Naive thymus-derived CD8-positive, alpha-beta T cell (primary cell): ENCODE results near the gene DBNDD2. TPM values are rescaled to one million over a fixed set of nuclear protein-coding genes. Genes with fewer than 3 reads are reported as not detected.

Experiments
- ATAC-seq, 2 donors: fragments of 150-1000 bp; cut with Tn5 transposase in 1 of 2; sonication (Bioruptor Pico), chemical (Tn5 transposase) in 1 of 2; 1 replicate in 1 of 2; 2 replicates in 1 of 2; pipeline ENCODE4 v1.10.0; 2021; ENCODE audit warnings: mild to moderate bottlenecking in 2 of 2, moderate library complexity in 2 of 2
- POLR2A ChIA-PET: fragments of 350-600 bp; sonication (Branson Sonifier 250); formaldehyde crosslinking; loops from one replicate; lab custom pipeline; 2021; ENCODE audit warnings: antibody characterized with exemption; lab: Charles Lee
- DNase-seq, 10 donors: peaks; one replicate each; pipeline versions ENCODE4 v3.0.0 to v3.0.0-alpha.2; 2020 to 2022
- H3K27ac Mint-ChIP-seq, 10 donors: one replicate each; pipeline ENCODE4 v1.8.0; 2020 to 2022; ENCODE audit warnings: mild to moderate bottlenecking in 10 of 10, mixed read lengths in 10 of 10, moderate library complexity in 4 of 10, inconsistent platforms in 1 of 10
- H3K27me3 Mint-ChIP-seq, 5 donors: one replicate each; pipeline ENCODE4 v1.8.0; 2021 to 2022; ENCODE audit warnings: mixed read lengths in 5 of 5
- H3K36me3 Mint-ChIP-seq, 3 donors: one replicate each; pipeline ENCODE4 v1.8.0; 2020 to 2022; ENCODE audit warnings: mixed read lengths in 3 of 3, mild to moderate bottlenecking in 2 of 3, inconsistent platforms in 1 of 3
- H3K4me1 Mint-ChIP-seq, 4 donors: one replicate each; pipeline ENCODE4 v1.8.0; 2021 to 2022; ENCODE audit warnings: mixed read lengths in 4 of 4
- H3K4me3 Mint-ChIP-seq, 10 donors: one replicate each; pipeline ENCODE4 v1.8.0; 2020 to 2022; ENCODE audit warnings: mild to moderate bottlenecking in 10 of 10, mixed read lengths in 10 of 10, moderate library complexity in 6 of 10, inconsistent platforms in 1 of 10
- H3K9me3 Mint-ChIP-seq, 9 donors: one replicate each; pipeline ENCODE4 v1.8.0; 2020 to 2022; ENCODE audit warnings: mixed read lengths in 9 of 9, mild to moderate bottlenecking in 3 of 9, inconsistent platforms in 1 of 9, moderate library complexity in 1 of 9
- polyA plus RNA-seq, 3 donors: library from polyadenylated mRNA; unstranded; fragments of 300-500 nt; fragmentation: Illumina TruSeq; gene quantifications; one replicate each; pipeline ENCODE4 v1.2.3, GENCODE V29; 2021
- total RNA-seq, 8 experiments: library from RNA in 2 of 8; stranded (reverse) in 2 of 8; gene quantifications; one replicate each; pipeline ENCODE4 v1.2.3 and lab custom pipeline; 2021 to 2026

Gene DBNDD2
- total RNA-seq = 10 to 100 TPM; 13.6 to 13.9 TPM
- 10 to 100 TPM; 11.6 to 13.5 (median 13.4) TPM for polyA plus RNA-seq
- total RNA-seq (lab: John Stamatoyannopoulos, UW) = 0.43 to 4.9 (median 1.2) reads per million in 6 experiments

- Mint-ChIP-seq H3K9me3 (no peaks in the 10 kb centered on the region), H3K4me3 (peak within 1 kb of the TSS; percentile 80 to 91 (median 82)), H3K27me3 (peaks cover 0 to 2% (median 0%) of the 10 kb centered on the region in 5 donors), H3K36me3 (peaks cover 0 to 4% (median 0%) of the 10 kb centered on the region in 3 donors), H3K4me1 (peaks cover 12 to 30% (median 25%) of the 10 kb centered on the region in 4 donors), H3K27ac (peak within 1 kb of the TSS; percentile 61 to 93 (median 88))
- DNase-seq (peak in 7 of 10 donors; percentile 17 to 65 (median 34)), ATAC-seq (peak; percentile 30 to 66)
- POLR2A ChIA-PET = interaction anchor here (1.1 to 5.5 kb wide), 5 partner anchors 8 to 45 kb away, joined by 3 to 53 read pairs (median 25); partner anchors contain the start of genes PIGT and SYS1
These were observed at the start of gene DBNDD2 for GRCh38 chr20:45407783-45408645. Gene DBNDD2 (plus strand): TSS chr20:45408289. CDS start chr20:45408468, 179 bp downstream.

- DNase-seq = no peak
- H3K27ac Mint-ChIP-seq = peak overlapping the region in 1 of 10 donors; percentile 58
- peaks cover 11 to 31% (median 14%) of the 10 kb centered on the region in 4 donors for H3K4me1 Mint-ChIP-seq
- H3K36me3 Mint-ChIP-seq = no peaks in the 10 kb centered on the region
- no peaks in the 10 kb centered on the region for H3K27me3 Mint-ChIP-seq
- H3K4me3 Mint-ChIP-seq = no peak overlapping the region
- no peaks in the 10 kb centered on the region for H3K9me3 Mint-ChIP-seq
- POLR2A ChIA-PET = no interaction called here
- no peak for ATAC-seq
These were observed 49.1 kb upstream of the DBNDD2 start for GRCh38 chr20:45359069-45359405.

GRCh38 chr20:45359406-45360148, 48.5 kb upstream of the DBNDD2 start:
- no peak for ATAC-seq
- Mint-ChIP-seq H3K27me3 (no peaks in the 10 kb centered on the region), H3K4me1 (peaks cover 11 to 33% (median 19%) of the 10 kb centered on the region in 4 donors), H3K9me3 (no peaks in the 10 kb centered on the region), H3K36me3 (no peaks in the 10 kb centered on the region), H3K27ac (no peak overlapping the region), H3K4me3 (no peak overlapping the region)
- no peak for DNase-seq
- POLR2A ChIA-PET = no interaction called here

GRCh38 chr20:45361793-45362192, 46.3 kb upstream of the DBNDD2 start:
- no peak for ATAC-seq
- Mint-ChIP-seq H3K9me3 (no peaks in the 10 kb centered on the region), H3K4me3 (no peak overlapping the region), H3K36me3 (peaks cover 0 to 18% (median 0%) of the 10 kb centered on the region in 3 donors), H3K27ac (peak overlapping the region in 1 of 10 donors; percentile 57), H3K27me3 (no peaks in the 10 kb centered on the region), H3K4me1 (peaks cover 19 to 49% (median 36%) of the 10 kb centered on the region in 4 donors)
- DNase-seq = no peak
- POLR2A ChIA-PET = interaction anchor here (2.8 to 2.9 kb wide), 3 partner anchors 54 to 409 kb away, joined by 11 to 67 read pairs (median 39); partner anchors contain the start of gene PIGT

- no peaks in the 10 kb centered on the region for H3K27me3 Mint-ChIP-seq
These were observed 45.1 kb upstream of the DBNDD2 start, which contains the start of gene SYS1 for GRCh38 chr20:45362804-45363610. Gene SYS1 (plus strand): TSS chr20:45363156. CDS start chr20:45363532, 376 bp downstream.

GRCh38 chr20:45363611-45364492, 44.2 kb upstream of the DBNDD2 start:
- H3K36me3 Mint-ChIP-seq = peaks cover 0 to 38% (median 3%) of the 10 kb centered on the region in 3 donors
- H3K4me1 Mint-ChIP-seq = peaks cover 29 to 63% (median 55%) of the 10 kb centered on the region in 4 donors
- peak overlapping the region; percentile 99 to 100 (median 100) for H3K27ac Mint-ChIP-seq
- DNase-seq = peak in 1 of 10 donors; percentile 5
- H3K4me3 Mint-ChIP-seq = peak overlapping the region; percentile 90 to 100 (median 98)
- no peaks in the 10 kb centered on the region for H3K9me3 Mint-ChIP-seq
- no peaks in the 10 kb centered on the region for H3K27me3 Mint-ChIP-seq
- ATAC-seq = no peak
- POLR2A ChIA-PET = interaction anchor here (0.5 to 2.9 kb wide), 16 partner anchors 10 to 1906 kb away, joined by 3 to 95 read pairs (median 4); partner anchors contain the start of genes CTSA, DBNDD2, NEURL2 and PIGT

More at GRCh38 chr20:45362804-45363610, 45.1 kb upstream of the DBNDD2 start, which contains the start of gene SYS1:
- Mint-ChIP-seq H3K9me3 (no peaks in the 10 kb centered on the region), H3K27ac (peak within 1 kb of the TSS; percentile 99 to 100 (median 100)), H3K4me3 (peak within 1 kb of the TSS; percentile 90 to 100 (median 98)), H3K36me3 (peaks cover 0 to 30% (median 0%) of the 10 kb centered on the region in 3 donors), H3K4me1 (peaks cover 23 to 54% (median 46%) of the 10 kb centered on the region in 4 donors)
- POLR2A ChIA-PET = interaction anchor here (0.6 to 2.9 kb wide), 17 partner anchors 11 to 1905 kb away, joined by 3 to 95 read pairs (median 5); partner anchors contain the start of genes DBNDD2, PCIF1, PIGT and SRSF6
- peak; percentile 82 to 84 for ATAC-seq
- DNase-seq = peak; percentile 96 to 99 (median 99)

- Mint-ChIP-seq H3K27me3 (no peaks in the 10 kb centered on the region), H3K4me1 (peaks cover 30 to 69% (median 60%) of the 10 kb centered on the region in 4 donors), H3K36me3 (peaks cover 0 to 44% (median 3%) of the 10 kb centered on the region in 3 donors), H3K27ac (peak overlapping the region in 6 of 10 donors; percentile 29 to 73 (median 50)), H3K4me3 (peak overlapping the region in 7 of 10 donors; percentile 12 to 65 (median 59)), H3K9me3 (no peaks in the 10 kb centered on the region)
- ATAC-seq = no peak
- POLR2A ChIA-PET = interaction anchor here (1.1 to 1.3 kb wide), 2 partner anchors 51 to 425 kb away, joined by 3 to 6 read pairs; partner anchors contain the start of gene PIGT
- no peak for DNase-seq
These were observed 42.6 kb upstream of the DBNDD2 start for GRCh38 chr20:45365444-45365970.

GRCh38 chr20:45366192-45366591, 41.9 kb upstream of the DBNDD2 start:
- no peak for ATAC-seq

GRCh38 chr20:45366631-45367030, 41.5 kb upstream of the DBNDD2 start:
- Mint-ChIP-seq H3K27ac (peak overlapping the region in 8 of 10 donors; percentile 18 to 91 (median 76)), H3K27me3 (no peaks in the 10 kb centered on the region), H3K4me3 (peak overlapping the region in 2 of 10 donors; percentile 20 to 58), H3K4me1 (peaks cover 33 to 79% (median 66%) of the 10 kb centered on the region in 4 donors), H3K36me3 (peaks cover 0 to 44% (median 3%) of the 10 kb centered on the region in 3 donors), H3K9me3 (no peaks in the 10 kb centered on the region)
- DNase-seq (no peak), ATAC-seq (no peak)
- POLR2A ChIA-PET = interaction anchor here (0.7 to 2.0 kb wide), 2 partner anchors 49 to 70 kb away, joined by 3 to 7 read pairs; partner anchors contain the start of gene PIGT

More at GRCh38 chr20:45366192-45366591, 41.9 kb upstream of the DBNDD2 start:
- peaks cover 33 to 75% (median 62%) of the 10 kb centered on the region in 4 donors for H3K4me1 Mint-ChIP-seq
- POLR2A ChIA-PET = interaction anchor here (0.7 to 2.0 kb wide), 3 partner anchors 50 to 71 kb away, joined by 3 to 7 read pairs (median 6); partner anchors contain the start of gene PIGT
- no peaks in the 10 kb centered on the region for H3K9me3 Mint-ChIP-seq
- DNase-seq = no peak
- H3K36me3 Mint-ChIP-seq = peaks cover 0 to 44% (median 3%) of the 10 kb centered on the region in 3 donors
- peak overlapping the region in 1 of 10 donors; percentile 58 for H3K4me3 Mint-ChIP-seq
- no peaks in the 10 kb centered on the region for H3K27me3 Mint-ChIP-seq
- H3K27ac Mint-ChIP-seq = peak overlapping the region in 5 of 10 donors; percentile 18 to 81 (median 61)

GRCh38 chr20:45367126-45367525, 41.0 kb upstream of the DBNDD2 start:
- Mint-ChIP-seq H3K36me3 (peaks cover 0 to 44% (median 3%) of the 10 kb centered on the region in 3 donors), H3K9me3 (no peaks in the 10 kb centered on the region), H3K27ac (peak overlapping the region in 8 of 10 donors; percentile 74 to 91 (median 82)), H3K4me3 (peak overlapping the region in 3 of 10 donors; percentile 18 to 22 (median 20)), H3K27me3 (no peaks in the 10 kb centered on the region), H3K4me1 (peaks cover 33 to 79% (median 71%) of the 10 kb centered on the region in 4 donors)
- ATAC-seq = no peak
- no peak for DNase-seq
- POLR2A ChIA-PET = interaction anchor here (2.0 kb wide), 1 partner anchor 49 kb away, joined by 7 read pairs; the partner anchor contains the start of gene PIGT
